ENCODE data around the gene SH3RF3.

The SH3RF3 gene

DNA sequence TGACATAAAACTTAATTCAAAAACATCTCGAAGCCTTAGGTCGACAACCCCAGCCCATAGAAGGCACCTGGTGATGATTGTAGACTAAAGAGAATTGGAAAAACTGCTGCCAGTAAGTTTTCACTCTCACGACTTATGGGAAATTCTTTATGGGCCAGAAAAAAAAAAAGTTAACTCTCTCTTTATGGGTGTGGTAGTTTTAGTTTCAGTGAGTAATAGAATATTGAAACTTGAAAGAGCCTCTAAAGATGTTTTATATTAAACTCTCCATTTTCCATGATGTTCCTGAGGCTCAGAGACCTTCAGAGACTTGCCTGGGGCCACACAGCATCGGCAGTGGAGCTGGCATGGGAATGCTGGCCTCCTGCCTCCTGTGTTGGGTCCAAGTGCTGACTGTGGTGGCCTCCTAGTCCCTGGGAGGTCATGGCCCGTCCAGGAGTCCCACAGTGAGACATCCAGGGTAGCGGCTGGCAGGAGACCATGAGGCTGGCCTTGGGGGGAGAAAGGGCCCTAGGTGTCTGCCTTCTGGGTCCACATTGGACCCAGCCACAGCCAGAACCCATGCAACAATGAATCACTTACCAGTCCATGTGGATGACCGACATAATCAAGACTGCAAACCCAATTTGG lies 325.9 kb downstream of the SH3RF3 start:
- no peak for DNase-seq (ENCODE audit: low spot score)

DNA sequence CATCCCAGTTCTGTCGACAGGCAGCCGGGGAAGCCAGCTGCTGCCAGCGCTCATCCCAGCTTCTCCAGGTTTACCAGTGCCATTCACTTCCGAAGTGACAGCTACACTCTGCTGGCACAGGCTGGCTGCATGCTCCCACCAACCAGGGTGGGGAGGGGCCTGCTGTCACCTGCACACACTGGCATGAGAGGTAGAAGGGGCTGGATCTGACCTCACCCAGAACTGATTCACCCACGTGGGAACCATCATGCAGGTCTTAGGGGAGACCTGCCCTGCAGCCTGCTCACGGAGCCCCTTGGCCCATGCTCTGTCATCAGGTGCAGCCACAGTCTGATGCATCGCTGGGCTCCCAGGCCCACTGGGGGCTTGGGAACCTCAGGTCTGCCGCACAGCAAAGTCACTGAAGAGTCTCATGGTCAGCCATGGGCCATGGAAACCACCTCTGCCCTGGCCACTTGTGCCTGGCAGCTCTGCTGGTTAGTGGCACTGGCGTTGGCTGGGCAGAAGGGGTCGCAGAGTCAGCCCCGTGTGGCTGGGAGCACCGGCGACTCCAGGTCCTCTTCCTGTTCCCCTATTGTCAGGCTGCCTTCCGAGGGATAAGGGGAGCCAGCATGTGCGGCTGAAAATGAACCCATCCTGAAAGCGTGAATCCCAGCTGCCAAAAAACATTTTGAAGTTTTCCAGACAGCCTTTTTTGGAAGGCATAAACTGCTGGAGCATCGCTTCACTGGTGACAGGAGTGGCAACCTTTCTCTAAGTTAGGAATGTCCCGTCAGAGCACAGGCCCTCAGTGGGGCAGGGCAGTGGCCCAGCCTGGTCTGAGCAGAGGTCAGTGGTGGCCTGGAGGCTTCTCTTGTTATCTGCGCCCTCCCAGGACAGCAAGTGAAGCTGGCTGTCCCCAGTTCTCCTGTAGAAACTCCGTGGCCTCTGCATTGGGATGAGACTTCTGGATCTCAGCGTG lies 327.0 kb downstream of the SH3RF3 start:
- DNase-seq (ENCODE audit: low spot score): no peak

DNA sequence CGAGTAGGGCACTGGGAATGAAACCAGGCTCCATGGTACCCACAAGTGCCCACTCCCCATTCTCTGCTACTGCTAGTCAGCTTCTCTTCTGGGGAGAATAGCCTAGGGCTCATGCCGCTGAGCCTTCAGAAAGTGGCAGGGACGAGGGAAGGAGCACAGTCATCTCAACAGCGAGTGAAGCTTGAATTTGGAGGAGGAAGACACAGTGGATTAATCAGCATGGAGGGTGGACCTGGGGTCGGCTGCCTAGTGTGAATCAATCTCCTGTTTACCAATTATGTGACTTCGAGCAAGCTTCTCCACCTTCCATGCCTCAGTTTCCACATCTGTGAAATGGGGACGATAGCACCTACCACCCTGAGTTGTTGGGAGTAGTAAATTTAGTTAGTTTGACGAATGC lies 327.8 kb downstream of the SH3RF3 start:
- no peak for DNase-seq (ENCODE audit: low spot score)

DNA sequence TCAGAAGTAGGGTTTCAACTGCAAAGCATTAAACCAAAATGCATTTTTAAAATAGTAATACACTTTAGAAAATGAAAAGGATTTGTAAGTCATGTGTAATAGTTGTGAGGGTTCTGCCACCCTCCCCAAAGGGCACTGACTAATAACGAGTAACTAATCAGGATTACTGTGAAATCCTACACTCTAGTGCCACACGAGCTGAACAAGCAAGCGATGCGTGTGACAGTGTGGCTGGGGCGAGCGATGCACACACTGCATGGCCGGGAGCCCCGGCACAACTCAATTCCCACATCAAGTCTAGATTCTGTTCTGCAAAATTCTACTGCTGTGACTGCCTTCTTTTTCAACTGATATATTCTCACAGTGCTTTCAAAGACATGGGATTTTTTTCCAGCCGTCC lies 328.4 kb downstream of the SH3RF3 start:
- peak; percentile 66 for DNase-seq (ENCODE audit: low spot score)

DNA sequence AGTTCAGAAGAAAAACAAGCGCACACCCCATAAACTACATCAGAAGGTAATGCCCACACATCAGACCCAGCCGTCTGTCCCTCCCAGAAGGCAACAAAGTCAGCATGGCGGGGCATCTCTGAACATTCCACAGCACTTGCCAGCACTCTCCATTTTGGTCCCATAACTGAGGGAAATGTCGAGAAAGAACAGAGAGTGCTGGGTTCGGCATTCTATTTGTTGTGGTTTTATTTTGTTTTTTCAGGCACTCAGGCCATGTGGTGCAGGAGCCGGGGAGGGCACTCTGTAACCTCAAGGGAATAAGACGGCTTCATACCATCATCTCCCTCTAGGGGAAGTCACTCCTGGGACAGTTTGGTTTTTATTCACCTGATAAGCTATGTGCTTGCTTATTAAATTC lies 328.8 kb downstream of the SH3RF3 start:
- DNase-seq (ENCODE audit: low spot score): peak; percentile 91

DNA sequence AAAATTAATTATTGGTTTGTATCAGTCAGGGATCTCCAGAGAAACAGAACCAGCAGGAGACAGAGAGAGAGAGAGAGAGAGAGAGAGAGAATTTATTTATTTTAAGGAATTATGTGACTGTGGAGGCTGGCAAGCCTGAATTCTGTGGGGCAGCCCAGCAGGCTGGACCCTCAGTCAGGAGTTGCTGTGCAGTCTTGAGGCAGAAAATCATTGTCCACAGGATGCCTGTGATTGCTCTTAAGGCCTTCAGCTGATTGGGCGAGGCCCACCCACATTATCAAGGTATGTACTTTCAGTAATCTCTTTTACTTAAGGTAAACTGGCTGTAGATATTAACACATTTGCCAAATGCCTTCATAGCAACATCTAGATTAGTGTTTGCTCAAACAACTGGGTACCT lies 329.5 kb downstream of the SH3RF3 start:
- no peak for DNase-seq (ENCODE audit: low spot score)

DNA sequence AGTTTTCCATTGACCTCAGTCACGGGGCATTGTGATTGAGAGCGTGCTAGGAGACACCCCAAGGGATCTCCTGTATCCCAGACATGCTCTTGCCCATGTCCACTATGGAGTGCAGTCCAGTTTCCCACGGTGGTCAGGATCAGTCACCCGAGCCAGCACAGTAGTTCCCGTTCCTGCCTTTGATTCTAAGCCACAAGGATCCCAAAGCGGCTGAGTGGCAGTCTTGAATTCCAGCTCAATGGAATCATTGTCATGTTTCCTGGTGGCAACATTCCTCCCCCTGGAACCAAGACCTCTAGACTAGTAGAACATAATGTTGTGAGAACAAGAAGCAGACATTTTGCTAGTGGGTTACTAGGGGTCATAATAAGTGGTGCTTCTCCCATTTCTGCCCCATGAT lies 330.5 kb downstream of the SH3RF3 start:
- DNase-seq (ENCODE audit: low spot score): peak; percentile 91

DNA sequence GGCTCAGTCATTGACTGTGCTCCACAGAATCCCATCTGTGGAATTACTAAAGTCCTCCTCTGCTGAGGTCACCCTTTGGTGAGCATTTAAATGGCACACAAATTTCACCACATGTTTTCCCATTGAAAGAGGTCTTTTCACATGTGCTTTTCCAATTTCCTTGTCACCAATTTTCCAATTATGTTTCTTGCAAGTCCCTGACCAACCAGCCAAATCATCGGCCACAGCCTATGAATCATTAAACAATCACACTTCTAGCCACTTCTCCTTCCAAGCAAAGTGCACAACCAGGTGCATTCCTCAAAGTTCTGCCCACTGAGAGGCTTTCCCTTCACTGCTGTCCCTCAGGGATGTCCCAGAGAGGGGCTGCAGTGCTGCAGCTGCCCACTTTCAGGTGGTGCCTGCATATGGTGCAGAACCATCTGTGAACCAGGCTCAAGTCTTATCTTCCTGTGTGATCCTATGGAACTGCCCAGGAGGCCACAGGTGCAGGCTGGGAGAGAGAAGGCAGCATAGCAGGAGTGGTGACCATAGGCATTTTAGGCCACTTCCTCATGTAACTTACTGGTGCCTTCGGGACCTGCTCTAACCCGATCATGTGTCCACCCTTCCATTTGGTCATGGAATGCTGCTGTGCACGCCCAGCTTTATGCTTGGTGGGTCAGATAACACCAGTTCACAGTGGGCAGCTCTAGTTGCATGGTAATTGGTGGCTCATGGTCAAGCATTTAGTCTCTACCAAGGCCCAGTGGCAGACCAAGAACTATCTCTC lies 331.7 kb downstream of the SH3RF3 start:
- DNase-seq (ENCODE audit: low spot score): no peak

DNA sequence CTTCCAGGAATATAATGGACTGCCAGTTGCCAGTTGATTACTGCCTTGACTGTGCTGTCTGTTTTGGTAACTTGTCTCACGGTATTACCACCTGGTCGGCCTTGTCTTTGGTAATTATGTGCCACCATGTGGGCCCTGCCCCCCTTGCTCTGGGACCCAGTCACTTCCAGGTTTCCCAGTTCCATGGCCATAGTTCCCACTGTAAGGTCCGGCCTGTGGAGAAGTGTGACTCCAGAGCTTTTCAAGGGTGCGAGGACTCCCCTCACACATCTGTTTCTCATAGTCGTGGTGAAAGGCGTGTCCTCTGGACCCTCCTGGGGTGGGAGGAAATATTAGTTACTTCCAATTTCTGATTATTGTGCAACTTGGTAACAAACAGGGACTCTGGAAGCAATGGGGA lies 334.2 kb downstream of the SH3RF3 start:
- DNase-seq (ENCODE audit: low spot score): no peak

DNA sequence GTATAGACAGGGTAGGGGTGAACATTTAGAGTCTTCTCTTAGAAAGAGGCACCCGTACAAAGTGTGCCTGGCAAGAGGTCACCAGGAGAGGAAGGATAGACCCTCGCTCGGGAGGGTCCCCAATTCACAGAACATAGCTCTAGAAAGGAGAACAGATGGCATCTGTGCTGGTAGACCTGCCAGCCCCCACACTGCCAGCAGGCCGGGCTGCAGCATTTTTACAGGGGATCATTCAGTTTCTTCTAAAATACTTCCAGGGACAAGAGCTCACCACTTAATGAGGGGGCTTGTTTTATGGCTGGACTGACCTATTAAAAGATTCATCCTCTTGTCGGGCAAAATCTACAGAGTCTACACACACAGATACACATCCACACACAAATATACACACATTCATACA lies 334.9 kb downstream of the SH3RF3 start:
- no peak for DNase-seq (ENCODE audit: low spot score)

DNA sequence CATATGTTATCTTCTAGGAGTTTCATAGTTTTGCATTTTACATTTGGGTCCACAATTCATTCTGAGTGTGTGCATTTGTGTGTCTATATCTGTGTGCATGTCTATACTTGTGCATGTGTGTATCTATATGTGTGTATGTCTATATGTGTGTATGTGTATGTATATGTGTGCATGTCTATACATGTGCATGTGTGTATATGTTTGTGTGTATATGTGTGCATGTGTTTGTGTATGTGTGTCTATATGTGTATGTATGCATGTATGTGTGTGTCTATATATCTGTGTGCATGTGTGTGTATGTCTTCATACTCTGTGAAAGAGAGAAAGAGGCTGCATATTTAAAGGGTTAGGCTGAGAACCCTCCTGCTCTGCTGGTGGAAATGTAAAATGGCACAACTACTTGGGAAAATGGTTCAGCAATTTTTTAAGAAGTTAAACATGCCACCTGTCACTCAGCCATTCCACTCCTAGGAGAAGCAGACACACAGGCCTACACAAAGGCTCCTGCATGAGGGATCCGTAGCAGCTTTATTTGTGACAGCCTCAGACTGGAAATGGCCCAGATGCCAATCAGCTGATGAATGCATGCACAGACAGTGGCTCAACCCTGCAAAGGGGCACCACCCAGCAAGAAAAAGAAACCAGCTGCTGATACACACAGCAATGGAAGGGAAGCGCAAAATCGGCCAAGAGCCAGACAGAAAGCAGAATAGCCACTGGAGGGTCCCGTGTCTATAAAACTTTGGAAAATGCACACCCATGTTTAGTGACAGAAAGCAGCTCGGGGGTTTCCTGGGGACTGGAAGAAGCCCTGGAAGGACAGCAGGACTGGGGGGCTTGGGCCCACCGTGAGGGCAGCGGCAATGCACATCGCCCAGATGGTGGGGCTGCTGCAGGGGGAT lies 337.9 kb downstream of the SH3RF3 start:
- DNase-seq (ENCODE audit: low spot score): no peak

DNA sequence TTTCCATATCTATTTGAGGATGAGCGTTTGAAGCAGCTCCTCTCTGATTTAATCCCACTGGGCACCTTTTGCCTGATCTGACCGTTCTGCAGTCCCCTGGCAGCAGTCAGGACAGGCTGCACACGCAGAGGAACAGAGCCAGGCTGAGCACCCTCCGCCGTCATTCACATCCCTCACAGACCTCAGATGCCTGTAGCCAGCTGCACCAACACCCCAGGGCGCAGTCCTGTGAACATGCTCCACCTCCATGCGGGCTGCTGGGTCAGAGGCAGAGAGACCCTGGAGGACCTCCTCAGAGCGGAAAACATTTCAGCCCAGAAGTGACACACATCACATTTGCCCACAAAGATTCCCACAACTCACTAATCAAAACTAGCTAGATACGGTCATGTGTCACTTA lies 338.7 kb downstream of the SH3RF3 start:
- no peak for DNase-seq (ENCODE audit: low spot score)

DNA sequence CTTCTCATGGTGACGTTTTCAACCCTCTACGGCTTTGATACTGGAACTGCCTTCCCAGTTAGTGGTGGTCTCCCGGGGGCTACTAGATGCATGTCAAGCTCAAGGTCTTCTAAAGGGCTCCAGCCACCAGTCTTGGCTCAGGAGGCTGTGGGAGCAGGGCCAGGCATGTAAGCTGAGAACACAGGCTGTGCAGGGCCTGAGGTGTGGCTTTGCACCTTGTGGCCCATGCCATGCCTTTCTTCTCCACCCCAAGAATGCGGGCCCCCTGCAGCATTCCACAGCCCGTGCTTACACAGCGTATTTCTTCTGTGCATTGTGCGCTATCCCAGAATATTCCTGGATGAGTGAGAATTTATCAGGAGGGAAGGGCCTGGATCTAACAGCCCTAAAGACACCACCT lies 339.9 kb downstream of the SH3RF3 start:
- no peak for DNase-seq (ENCODE audit: low spot score)

DNA sequence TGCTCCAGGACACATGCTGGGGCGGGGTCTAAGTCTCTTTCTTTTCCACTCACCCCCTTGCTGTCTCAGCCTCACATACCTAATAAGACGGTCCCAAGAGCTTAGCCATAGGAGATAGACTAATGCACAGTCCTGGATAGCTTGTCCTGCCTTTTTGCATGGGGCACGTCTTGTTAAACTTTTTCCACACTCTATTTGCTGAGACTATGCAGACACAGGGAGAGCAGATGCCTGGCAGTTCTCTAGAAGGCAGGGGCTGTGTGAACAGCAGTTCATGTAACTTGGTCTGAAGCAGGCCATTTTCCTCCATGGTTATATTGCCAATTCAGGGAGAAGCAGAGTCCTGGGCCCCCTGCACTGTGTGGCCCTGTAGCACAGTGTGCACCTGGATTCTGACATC lies 342.7 kb downstream of the SH3RF3 start:
- DNase-seq (ENCODE audit: low spot score): no peak

DNA sequence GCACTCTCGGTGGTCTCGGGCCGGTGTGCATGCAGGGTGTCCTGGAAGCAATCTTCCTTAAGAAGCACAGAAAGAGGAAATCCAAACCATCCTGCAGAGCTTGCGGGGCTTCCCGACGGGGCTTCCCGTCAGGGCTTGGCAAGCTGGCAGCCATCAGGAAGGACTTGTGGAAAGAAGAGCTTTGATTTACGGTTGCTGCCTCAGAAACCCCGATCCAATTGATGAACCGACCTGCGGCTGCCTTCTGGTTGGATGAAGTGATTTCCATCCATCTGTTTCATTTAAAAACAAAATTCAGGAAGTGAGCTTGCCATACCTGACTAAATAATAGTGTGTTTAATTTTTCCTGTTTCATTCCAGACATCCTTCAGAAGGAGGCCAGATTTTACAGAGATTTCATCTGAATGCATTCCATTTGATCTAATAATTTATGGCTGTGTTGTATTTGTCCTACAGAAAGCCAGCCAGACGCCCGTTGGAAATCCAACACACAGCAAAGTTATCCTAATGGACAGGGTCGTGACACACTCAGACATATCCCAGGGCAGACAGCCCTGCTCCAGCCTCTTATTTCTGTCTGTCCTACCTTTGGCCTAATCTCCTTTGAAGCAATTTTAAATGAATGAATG lies 343.4 kb downstream of the SH3RF3 start:
- DNase-seq (ENCODE audit: low spot score): no peak

DNA sequence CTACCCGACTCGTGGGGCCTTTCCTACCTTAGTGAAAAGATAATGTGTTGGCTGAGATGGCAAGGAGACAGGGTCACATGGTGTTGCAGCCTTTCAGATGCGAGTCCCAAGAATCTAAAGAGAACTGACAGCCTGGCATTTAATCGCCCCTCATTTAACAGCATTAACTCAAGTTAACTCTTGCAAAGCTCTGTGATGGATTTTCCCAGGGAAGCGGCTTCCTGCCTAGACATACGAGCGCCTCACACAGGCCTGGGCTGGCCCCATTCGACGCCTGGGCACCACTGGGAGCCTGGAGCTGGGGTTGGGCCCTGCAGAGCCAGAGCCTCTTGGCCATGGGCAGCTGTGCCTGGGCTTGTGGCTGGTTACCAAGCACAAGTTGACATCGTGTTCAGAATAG lies 344.0 kb downstream of the SH3RF3 start:
- no peak for DNase-seq (ENCODE audit: low spot score)

DNA sequence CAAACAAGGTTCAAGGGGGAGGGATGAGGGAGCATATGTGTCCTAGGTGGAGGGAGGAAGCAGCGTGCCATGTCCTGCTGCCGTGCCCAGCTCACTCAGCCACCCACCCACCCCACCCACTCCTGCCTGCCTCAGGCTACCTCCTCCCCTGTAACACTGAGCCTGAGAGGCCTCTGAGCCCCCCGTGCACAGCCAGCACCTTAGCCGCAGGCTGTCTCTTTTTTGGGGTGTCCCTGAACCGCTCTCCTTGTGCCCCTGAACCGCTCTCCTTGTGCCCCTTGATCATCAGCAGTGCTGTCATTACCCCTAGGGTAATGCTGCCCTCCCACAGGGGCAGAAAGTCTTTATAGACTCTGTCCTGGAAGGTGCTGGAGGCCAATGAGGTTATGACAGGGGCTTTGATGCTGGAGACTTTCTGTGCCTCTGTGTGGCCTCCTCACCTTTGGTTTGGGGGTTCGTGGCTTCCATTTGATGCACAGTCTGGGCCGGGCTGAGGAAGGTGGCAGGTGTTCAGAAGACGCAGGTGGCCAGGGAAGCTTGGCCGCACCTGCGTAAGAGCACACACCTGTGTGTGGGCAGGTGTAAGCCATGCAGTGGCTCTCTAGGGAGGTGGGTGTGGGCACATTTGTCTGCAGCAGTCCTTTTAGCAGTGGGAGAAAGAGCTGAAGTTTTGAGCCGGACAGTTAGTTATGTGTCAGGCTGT lies 344.8 kb downstream of the SH3RF3 start:
- peak; percentile 50 for DNase-seq (ENCODE audit: low spot score)

DNA sequence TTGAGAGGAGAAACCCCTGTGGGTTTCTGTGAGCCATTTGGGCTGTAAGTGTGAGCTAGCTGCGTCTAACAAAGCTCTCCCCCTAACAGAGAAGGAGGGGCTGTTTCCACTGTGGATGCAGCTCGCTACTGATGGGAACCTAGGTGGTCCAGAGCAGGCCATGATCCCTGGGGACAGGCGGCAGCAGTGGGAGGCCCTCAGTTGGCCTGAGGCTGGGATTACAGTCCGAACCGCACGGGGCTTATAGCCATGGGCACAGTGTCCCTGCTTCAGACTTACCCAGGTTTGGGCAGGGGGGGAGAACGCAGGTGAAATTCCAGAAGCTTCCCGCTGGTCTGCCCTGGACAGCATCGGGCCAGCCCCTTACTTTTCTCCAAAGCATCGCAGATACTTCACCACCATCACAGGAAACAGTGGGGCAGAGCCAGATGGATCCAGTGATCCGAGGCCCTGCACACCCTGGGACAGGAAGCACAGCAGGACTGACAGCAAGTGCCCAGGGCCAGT lies 345.4 kb downstream of the SH3RF3 start:
- no peak for DNase-seq (ENCODE audit: low spot score)

DNA sequence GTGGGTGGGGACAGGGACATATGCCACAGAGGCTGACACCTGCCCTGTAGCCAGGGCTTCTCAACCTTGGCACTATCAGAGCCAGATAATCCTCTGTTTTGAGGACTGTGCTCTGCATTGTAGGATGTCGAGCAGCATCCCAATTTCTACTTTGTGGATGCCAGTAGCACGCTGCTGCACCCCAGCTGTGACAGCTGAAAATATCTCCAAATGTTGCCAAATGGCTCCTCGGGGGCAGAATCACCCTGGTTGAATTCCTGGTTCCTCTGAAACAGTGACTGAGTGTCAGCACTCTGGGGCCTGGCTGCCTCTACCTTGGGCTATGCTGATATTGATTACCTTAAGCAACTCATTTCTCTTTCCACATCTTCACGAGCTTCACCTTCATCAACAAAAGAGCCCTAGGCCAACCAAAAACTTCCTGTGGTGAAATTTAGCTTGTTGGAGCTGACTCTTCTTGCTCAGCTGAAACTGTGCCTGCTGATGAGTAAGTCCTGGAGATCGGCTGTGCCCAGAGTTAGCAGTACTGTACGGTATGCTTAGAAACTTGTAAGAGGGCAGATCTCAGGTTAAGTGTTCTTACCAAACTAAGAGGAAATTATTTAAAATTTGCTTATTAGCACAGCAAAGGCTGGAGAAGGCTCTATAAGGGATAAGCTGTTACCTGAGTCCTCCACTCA lies 346.7 kb downstream of the SH3RF3 start:
- no peak for DNase-seq (ENCODE audit: low spot score)
